ENCODE data around the gene ACSL5. TPM values are rescaled to one million over a fixed set of nuclear protein-coding genes. Genes with fewer than 3 reads are reported as not detected.

ACSL5 gene
- total and polyA plus RNA-seq, 2 donors (not counting 1 experiment from before 2014, with no cell fraction given), result 31.5 to 36.2 TPM

- DNase-seq, result no peak
- H3K9ac ChIP-seq (ENCODE audit: low read length), result no peak overlapping the region
- peaks cover 26% of the 10 kb centered on the region for H3K27me3 Mint-ChIP-seq
- no peak overlapping the region for H2AFZ ChIP-seq (ENCODE audit: insufficient read depth, low read depth, low read length, poor library complexity, severe bottlenecking)
- H3K79me2 ChIP-seq (ENCODE audit: control insufficient read depth, insufficient read depth, low read length), result no peaks in the 10 kb centered on the region
- no peak overlapping the region for H3K4me3 ChIP-seq (ENCODE audit: control extremely low read depth in 1 of 5, extremely low read depth in 1 of 5, insufficient read depth in 1 of 5, low read depth in 2 of 5, low read length in 4 of 5)
- H3K36me3 ChIP-seq (replicated peaks in 1 of 2; ENCODE audit: control extremely low read depth in 1 of 2, control insufficient read depth in 1 of 2, extremely low read depth in 1 of 2, insufficient read depth in 2 of 2, low read length in 1 of 2), result no peaks in the 10 kb centered on the region
- H3K27me3 ChIP-seq (replicated peaks in 1 of 4; ENCODE audit: control extremely low read depth in 1 of 4, control insufficient read depth in 3 of 4, insufficient read depth in 4 of 4, low read length in 3 of 4), result peaks cover 0 to 4% (median 0%) of the 10 kb centered on the region in 4 experiments
- 79% methylated on average over 3 of the region's 4 CpGs for WGBS (ENCODE audit: insufficient coverage)
- ChIA-PET POLR2A (no interaction called here), CTCF (interaction anchor here (0.9 to 1.2 kb wide), 2 partner anchors 13 to 26 kb away, joined by 3 read pairs; no protein-coding TSS in a partner anchor)
- intact Hi-C loops (cut with micrococcal nuclease), result no loop called here
- H3K9me3 ChIP-seq (ENCODE audit: control extremely low read depth in 1 of 3, control insufficient read depth in 2 of 3, insufficient read depth in 1 of 3, low read length in 2 of 3), result peaks cover 0 to 3% (median 0%) of the 10 kb centered on the region in 3 donors
- H3K27ac Mint-ChIP-seq, result no peak overlapping the region
- H4K20me1 ChIP-seq (ENCODE audit: control insufficient read depth, insufficient read depth, low read length, poor library complexity, severe bottlenecking), result no peaks in the 10 kb centered on the region
- H3K4me3 Mint-ChIP-seq, result no peak overlapping the region
- no peaks in the 10 kb centered on the region for H3K9me3 Mint-ChIP-seq (ENCODE audit: insufficient read depth)
- H3K4me1 ChIP-seq (ENCODE audit: control insufficient read depth in 2 of 2, insufficient read depth in 2 of 2, low read length in 2 of 2), result no peaks in the 10 kb centered on the region
- H3K27ac ChIP-seq (ENCODE audit: low read length in 2 of 2), result no peak overlapping the region
- no peak for ATAC-seq (ENCODE audit: low read depth)
- TF ChIP-seq EZH2 (IDR thresholded peaks at IDR 0.05; ENCODE audit: borderline replicate concordance, insufficient read depth, low read depth, low read length, poor library complexity, severe bottlenecking) (no peak), CTCF (IDR thresholded peaks at IDR 0.05) (no peak)
- H3K4me2 ChIP-seq (replicated peaks; ENCODE audit: low read depth, low read length, poor library complexity, severe bottlenecking), result no peak overlapping the region
- H3K4me1 Mint-ChIP-seq, result no peaks in the 10 kb centered on the region
Observed at GRCh38 chr10:112330162-112330561, 43.8 kb upstream of the ACSL5 start.

GRCh38 chr10:112330607-112331160 is 43.2 kb upstream of the ACSL5 start:
- Mint-ChIP-seq H3K27ac (no peak overlapping the region), H3K9me3 (ENCODE audit: insufficient read depth) (no peaks in the 10 kb centered on the region), H3K4me3 (no peak overlapping the region), H3K27me3 (peaks cover 23% of the 10 kb centered on the region), H3K4me1 (peaks cover under 1% of the 10 kb centered on the region)
- Histone ChIP-seq H3K27me3 (replicated peaks in 1 of 4; ENCODE audit: control extremely low read depth in 1 of 4, control insufficient read depth in 3 of 4, insufficient read depth in 4 of 4, low read length in 3 of 4) (peaks cover 0 to 4% (median 0%) of the 10 kb centered on the region in 4 experiments), H3K9me3 (ENCODE audit: control extremely low read depth in 1 of 3, control insufficient read depth in 2 of 3, insufficient read depth in 1 of 3, low read length in 2 of 3) (peaks cover 0 to under 1% (median 0%) of the 10 kb centered on the region in 3 donors), H3K4me1 (ENCODE audit: control insufficient read depth in 2 of 2, insufficient read depth in 2 of 2, low read length in 2 of 2) (no peaks in the 10 kb centered on the region), H3K79me2 (ENCODE audit: control insufficient read depth, insufficient read depth, low read length) (no peaks in the 10 kb centered on the region), H3K9ac (ENCODE audit: low read length) (no peak overlapping the region), H3K4me3 (ENCODE audit: control extremely low read depth in 1 of 5, extremely low read depth in 1 of 5, insufficient read depth in 1 of 5, low read depth in 2 of 5, low read length in 4 of 5) (no peak overlapping the region), H2AFZ (ENCODE audit: insufficient read depth, low read depth, low read length, poor library complexity, severe bottlenecking) (no peak overlapping the region), H3K4me2 (replicated peaks; ENCODE audit: low read depth, low read length, poor library complexity, severe bottlenecking) (no peak overlapping the region), H3K36me3 (replicated peaks in 1 of 2; ENCODE audit: control extremely low read depth in 1 of 2, control insufficient read depth in 1 of 2, extremely low read depth in 1 of 2, insufficient read depth in 2 of 2, low read length in 1 of 2) (no peaks in the 10 kb centered on the region), H4K20me1 (ENCODE audit: control insufficient read depth, insufficient read depth, low read length, poor library complexity, severe bottlenecking) (no peaks in the 10 kb centered on the region), H3K27ac (ENCODE audit: low read length in 2 of 2) (no peak overlapping the region)
- ChIA-PET POLR2A (no interaction called here), CTCF (interaction anchor here (0.9 to 1.2 kb wide), 2 partner anchors 14 to 27 kb away, joined by 3 read pairs; no protein-coding TSS in a partner anchor)
- ATAC-seq (ENCODE audit: low read depth) (no peak), DNase-seq (no peak)
- 83% methylated on average over 1 of the region's 1 CpG for WGBS (ENCODE audit: insufficient coverage)
- intact Hi-C loops (cut with micrococcal nuclease), result no loop called here
- TF ChIP-seq EZH2 (IDR thresholded peaks at IDR 0.05; ENCODE audit: borderline replicate concordance, insufficient read depth, low read depth, low read length, poor library complexity, severe bottlenecking) (no peak), CTCF (IDR thresholded peaks at IDR 0.05) (no peak)

Data from B cell (primary cell).